GM19467 (cell line): ENCODE measurements around the gene TBC1D2B.
A peak's percentile ranks its signal among the peaks of the same experiment; 100 is the strongest.

ENCODE experiments used
- ATAC-seq: cut with Tn5 transposase; IDR thresholded peaks from one replicate; pipeline ENCODE4 v1.9.1; 2021; ENCODE audit warnings: mild to moderate bottlenecking, moderate library complexity; ENCODE audit not compliant: unreplicated experiment

TBC1D2B gene

GRCh38 chr15:78037779-78038305, 39.7 kb downstream of the TBC1D2B start:
- ATAC-seq, result no peak

- ATAC-seq, result no peak
These were observed 40.2 kb downstream of the TBC1D2B start for GRCh38 chr15:78037328-78037727.

- no peak for ATAC-seq
These were observed 41.5 kb downstream of the TBC1D2B start for GRCh38 chr15:78035861-78036476.

GRCh38 chr15:78035321-78035751, 42.2 kb downstream of the TBC1D2B start:
- no peak for ATAC-seq

GRCh38 chr15:78034495-78035191, 42.9 kb downstream of the TBC1D2B start:
- ATAC-seq, result peak; percentile 46

- ATAC-seq, result peak; percentile 10
These were observed 43.6 kb downstream of the TBC1D2B start for GRCh38 chr15:78033864-78034263.

GRCh38 chr15:78032671-78033070, 44.8 kb downstream of the TBC1D2B start:
- ATAC-seq, result no peak

- ATAC-seq, result no peak
These were observed 52.6 kb downstream of the TBC1D2B start for GRCh38 chr15:78024883-78025282.

- no peak for ATAC-seq
These were observed 53.0 kb downstream of the TBC1D2B start for GRCh38 chr15:78024519-78024870.

GRCh38 chr15:78023865-78024518, 53.5 kb downstream of the TBC1D2B start:
- no peak for ATAC-seq

GRCh38 chr15:78023081-78023665, 54.3 kb downstream of the TBC1D2B start:
- ATAC-seq, result no peak

GRCh38 chr15:78021761-78022160, 55.8 kb downstream of the TBC1D2B start:
- no peak for ATAC-seq

- ATAC-seq, result no peak
These were observed 57.5 kb downstream of the TBC1D2B start for GRCh38 chr15:78020007-78020406.

GRCh38 chr15:78018946-78019644, 58.4 kb downstream of the TBC1D2B start:
- ATAC-seq, result no peak

- ATAC-seq, result no peak
These were observed 59.1 kb downstream of the TBC1D2B start for GRCh38 chr15:78018445-78018844.

- ATAC-seq, result no peak
These were observed 60.7 kb downstream of the TBC1D2B start for GRCh38 chr15:78016860-78017259.

GRCh38 chr15:78012643-78013077, 64.9 kb downstream of the TBC1D2B start:
- ATAC-seq, result no peak

- no peak for ATAC-seq
These were observed 67.4 kb downstream of the TBC1D2B start for GRCh38 chr15:78010067-78010466.

- ATAC-seq, result no peak
These were observed 69.3 kb downstream of the TBC1D2B start for GRCh38 chr15:78007964-78008886.
